Parathyroid adenoma (tissue), 2 donors: ENCODE measurements around the gene PURA.

Source experiments
- H2AFZ ChIP-seq: fragments of 300-600 bp; sonication (generic); one replicate; pipeline ENCODE4 v1.7.0; 2017; ENCODE audit warnings: antibody characterized with exemption, mild to moderate bottlenecking
- H3K27ac ChIP-seq: fragments of 300-600 bp; sonication (generic); one replicate; pipeline ENCODE4 v1.7.0; 2017
- H3K27me3 ChIP-seq: fragments of 300-600 bp; sonication (generic); one replicate; pipeline ENCODE4 v1.7.0; 2017; ENCODE audit warnings: low read length; ENCODE audit not compliant: control insufficient read depth, insufficient read depth
- H3K36me3 ChIP-seq: fragments of 300-600 bp; sonication (generic); one replicate; pipeline ENCODE4 v1.7.0; 2017; ENCODE audit warnings: low read length; ENCODE audit not compliant: control insufficient read depth, insufficient read depth
- H3K4me1 ChIP-seq: fragments of 300-600 bp; sonication (generic); one replicate; pipeline ENCODE4 v1.7.0; 2017; ENCODE audit warnings: control low read depth
- H3K4me2 ChIP-seq: fragments of 300-600 bp; sonication (generic); one replicate; pipeline ENCODE4 v1.7.0; 2017; ENCODE audit warnings: low read length
- H3K4me3 ChIP-seq: fragments of 300-600 bp; sonication (generic); one replicate; pipeline ENCODE4 v1.7.0; 2017; ENCODE audit warnings: low read depth, low read length
- H3K79me2 ChIP-seq: fragments of 300-600 bp; sonication (generic); one replicate; pipeline ENCODE4 v1.7.0; 2017; ENCODE audit warnings: control low read depth
- H3K9ac ChIP-seq: fragments of 300-600 bp; sonication (generic); one replicate; pipeline ENCODE4 v1.7.0; 2017; ENCODE audit warnings: mild to moderate bottlenecking
- H3K9me3 ChIP-seq: fragments of 300-600 bp; sonication (generic); one replicate; pipeline ENCODE4 v1.7.0; 2017; ENCODE audit warnings: low read length; ENCODE audit not compliant: control insufficient read depth
- CTCF ChIP-seq: fragments of 300-600 bp; sonication (generic); IDR thresholded peaks from one replicate; pipeline ENCODE4 v1.7.0; 2017; ENCODE audit warnings: antibody characterized with exemption, mild to moderate bottlenecking
- donor health status: primary hyperparathyroidism.

The PURA gene

GRCh38 chr5:140165923-140166270, 52.0 kb downstream of the PURA start:
- no peaks in the 10 kb centered on the region for H3K27me3 ChIP-seq
- no peak overlapping the region for H3K27ac ChIP-seq
- peaks cover 4% of the 10 kb centered on the region for H3K4me1 ChIP-seq
- H2AFZ ChIP-seq = no peak overlapping the region
- no peaks in the 10 kb centered on the region for H3K9me3 ChIP-seq
- no peaks in the 10 kb centered on the region for H3K79me2 ChIP-seq
- no peak overlapping the region for H3K4me3 ChIP-seq
- TF ChIP-seq CTCF = no peak
- H3K4me2 ChIP-seq = no peak overlapping the region
- no peak overlapping the region for H3K9ac ChIP-seq
- H3K36me3 ChIP-seq = no peaks in the 10 kb centered on the region

GRCh38 chr5:140166911-140167310, 53.0 kb downstream of the PURA start:
- Histone ChIP-seq H2AFZ (no peak overlapping the region), H3K9ac (no peak overlapping the region), H3K4me3 (no peak overlapping the region), H3K9me3 (no peaks in the 10 kb centered on the region), H3K27ac (no peak overlapping the region), H3K4me2 (no peak overlapping the region), H3K4me1 (peaks cover 5% of the 10 kb centered on the region), H3K27me3 (no peaks in the 10 kb centered on the region), H3K36me3 (no peaks in the 10 kb centered on the region), H3K79me2 (no peaks in the 10 kb centered on the region)
- TF ChIP-seq CTCF = no peak

GRCh38 chr5:140168371-140168770, 54.5 kb downstream of the PURA start:
- no peak overlapping the region for H3K4me3 ChIP-seq
- H3K4me2 ChIP-seq = no peak overlapping the region
- H3K9me3 ChIP-seq = no peaks in the 10 kb centered on the region
- H2AFZ ChIP-seq = no peak overlapping the region
- no peak overlapping the region for H3K27ac ChIP-seq
- H3K27me3 ChIP-seq = no peaks in the 10 kb centered on the region
- H3K9ac ChIP-seq = no peak overlapping the region
- H3K36me3 ChIP-seq = no peaks in the 10 kb centered on the region
- H3K79me2 ChIP-seq = no peaks in the 10 kb centered on the region
- no peak for TF ChIP-seq CTCF
- peaks cover 12% of the 10 kb centered on the region for H3K4me1 ChIP-seq

GRCh38 chr5:140169410-140169809, 55.5 kb downstream of the PURA start:
- no peak overlapping the region for H3K4me2 ChIP-seq
- no peak overlapping the region for H3K9ac ChIP-seq
- no peaks in the 10 kb centered on the region for H3K79me2 ChIP-seq
- peak; percentile 10 for TF ChIP-seq CTCF
- no peak overlapping the region for H3K27ac ChIP-seq
- no peaks in the 10 kb centered on the region for H3K27me3 ChIP-seq
- no peaks in the 10 kb centered on the region for H3K9me3 ChIP-seq
- no peak overlapping the region for H3K4me3 ChIP-seq
- peaks cover 12% of the 10 kb centered on the region for H3K4me1 ChIP-seq
- no peak overlapping the region for H2AFZ ChIP-seq
- no peaks in the 10 kb centered on the region for H3K36me3 ChIP-seq

GRCh38 chr5:140172483-140172882, 58.6 kb downstream of the PURA start:
- H3K4me2 ChIP-seq = no peak overlapping the region
- TF ChIP-seq CTCF = no peak
- H3K79me2 ChIP-seq = peaks cover 3% of the 10 kb centered on the region
- H3K4me3 ChIP-seq = no peak overlapping the region
- no peaks in the 10 kb centered on the region for H3K36me3 ChIP-seq
- no peak overlapping the region for H3K27ac ChIP-seq
- no peak overlapping the region for H3K9ac ChIP-seq
- H3K27me3 ChIP-seq = no peaks in the 10 kb centered on the region
- no peak overlapping the region for H2AFZ ChIP-seq
- peaks cover 12% of the 10 kb centered on the region for H3K4me1 ChIP-seq
- no peaks in the 10 kb centered on the region for H3K9me3 ChIP-seq
